Measurements from ENCODE around the gene NAB1. TPM values are rescaled to one million over a fixed set of nuclear protein-coding genes. Genes with fewer than 3 reads are reported as not detected.

Gene NAB1
- total RNA-seq, 1 experiment from 2014 or later: 40.2 TPM

DNA sequence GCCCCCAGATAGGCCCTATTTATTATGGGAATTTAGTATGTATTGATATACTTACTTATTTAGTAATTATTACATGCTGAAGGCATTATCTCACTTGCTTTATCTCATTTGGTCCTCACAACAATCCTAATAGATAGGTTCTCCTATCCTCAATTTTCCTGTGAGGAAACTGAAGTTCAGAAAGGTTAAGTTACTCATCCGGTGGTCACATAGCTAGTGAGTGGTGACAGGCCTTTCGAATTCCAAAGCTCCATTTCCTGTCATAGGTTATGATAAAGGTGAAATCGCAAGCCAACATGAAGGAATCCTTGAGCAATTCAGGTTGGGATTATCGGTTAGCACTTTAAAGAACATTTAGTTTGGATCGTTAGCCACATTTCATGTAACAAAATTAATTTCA is 33.3 kb downstream of the NAB1 start:
- ATAC-seq (no peak), DNase-seq (ENCODE audit: low read depth, low spot score) (peak; percentile 12)
- no TSS peak for BruUV-seq (replicated peaks)
- no peak overlapping the region for H3K4me3 ChIP-seq (ENCODE audit: low read depth in 2 of 2, low read length in 2 of 2)
- intact Hi-C loops (cut with micrococcal nuclease; ENCODE audit: unreplicated experiment) (no loop called here), in situ Hi-C loops (cut with HindIII; ENCODE audit: low pct_unique_long_range_greater_than_20kb, low sequenced_read_pairs) (no loop called here)
- no peak for TF ChIP-seq SIN3A (IDR thresholded peaks at IDR 0.05; ENCODE audit: borderline replicate concordance, insufficient read depth, low read depth, low read length)
- TF ChIP-seq, protein P1, sequence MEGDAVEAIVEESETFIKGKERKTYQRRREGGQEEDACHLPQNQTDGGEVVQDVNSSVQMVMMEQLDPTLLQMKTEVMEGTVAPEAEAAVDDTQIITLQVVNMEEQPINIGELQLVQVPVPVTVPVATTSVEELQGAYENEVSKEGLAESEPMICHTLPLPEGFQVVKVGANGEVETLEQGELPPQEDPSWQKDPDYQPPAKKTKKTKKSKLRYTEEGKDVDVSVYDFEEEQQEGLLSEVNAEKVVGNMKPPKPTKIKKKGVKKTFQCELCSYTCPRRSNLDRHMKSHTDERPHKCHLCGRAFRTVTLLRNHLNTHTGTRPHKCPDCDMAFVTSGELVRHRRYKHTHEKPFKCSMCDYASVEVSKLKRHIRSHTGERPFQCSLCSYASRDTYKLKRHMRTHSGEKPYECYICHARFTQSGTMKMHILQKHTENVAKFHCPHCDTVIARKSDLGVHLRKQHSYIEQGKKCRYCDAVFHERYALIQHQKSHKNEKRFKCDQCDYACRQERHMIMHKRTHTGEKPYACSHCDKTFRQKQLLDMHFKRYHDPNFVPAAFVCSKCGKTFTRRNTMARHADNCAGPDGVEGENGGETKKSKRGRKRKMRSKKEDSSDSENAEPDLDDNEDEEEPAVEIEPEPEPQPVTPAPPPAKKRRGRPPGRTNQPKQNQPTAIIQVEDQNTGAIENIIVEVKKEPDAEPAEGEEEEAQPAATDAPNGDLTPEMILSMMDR (IDR thresholded peaks at IDR 0.05): no peak
- TF ChIP-seq, protein P2, sequence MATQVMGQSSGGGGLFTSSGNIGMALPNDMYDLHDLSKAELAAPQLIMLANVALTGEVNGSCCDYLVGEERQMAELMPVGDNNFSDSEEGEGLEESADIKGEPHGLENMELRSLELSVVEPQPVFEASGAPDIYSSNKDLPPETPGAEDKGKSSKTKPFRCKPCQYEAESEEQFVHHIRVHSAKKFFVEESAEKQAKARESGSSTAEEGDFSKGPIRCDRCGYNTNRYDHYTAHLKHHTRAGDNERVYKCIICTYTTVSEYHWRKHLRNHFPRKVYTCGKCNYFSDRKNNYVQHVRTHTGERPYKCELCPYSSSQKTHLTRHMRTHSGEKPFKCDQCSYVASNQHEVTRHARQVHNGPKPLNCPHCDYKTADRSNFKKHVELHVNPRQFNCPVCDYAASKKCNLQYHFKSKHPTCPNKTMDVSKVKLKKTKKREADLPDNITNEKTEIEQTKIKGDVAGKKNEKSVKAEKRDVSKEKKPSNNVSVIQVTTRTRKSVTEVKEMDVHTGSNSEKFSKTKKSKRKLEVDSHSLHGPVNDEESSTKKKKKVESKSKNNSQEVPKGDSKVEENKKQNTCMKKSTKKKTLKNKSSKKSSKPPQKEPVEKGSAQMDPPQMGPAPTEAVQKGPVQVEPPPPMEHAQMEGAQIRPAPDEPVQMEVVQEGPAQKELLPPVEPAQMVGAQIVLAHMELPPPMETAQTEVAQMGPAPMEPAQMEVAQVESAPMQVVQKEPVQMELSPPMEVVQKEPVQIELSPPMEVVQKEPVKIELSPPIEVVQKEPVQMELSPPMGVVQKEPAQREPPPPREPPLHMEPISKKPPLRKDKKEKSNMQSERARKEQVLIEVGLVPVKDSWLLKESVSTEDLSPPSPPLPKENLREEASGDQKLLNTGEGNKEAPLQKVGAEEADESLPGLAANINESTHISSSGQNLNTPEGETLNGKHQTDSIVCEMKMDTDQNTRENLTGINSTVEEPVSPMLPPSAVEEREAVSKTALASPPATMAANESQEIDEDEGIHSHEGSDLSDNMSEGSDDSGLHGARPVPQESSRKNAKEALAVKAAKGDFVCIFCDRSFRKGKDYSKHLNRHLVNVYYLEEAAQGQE (IDR thresholded peaks at IDR 0.05; ENCODE audit: insufficient read depth in 1 of 2, low read depth in 2 of 2, low read length in 1 of 2): no peak
- peaks cover 10% of the 10 kb centered on the region for H3K36me3 ChIP-seq (ENCODE audit: control insufficient read depth, insufficient read depth, low read length)
- no peaks in the 10 kb centered on the region for H3K9me3 ChIP-seq (ENCODE audit: control insufficient read depth, insufficient read depth, low read depth, low read length)
- H3K4me1 ChIP-seq (ENCODE audit: control insufficient read depth, insufficient read depth, low read length): peaks cover 4% of the 10 kb centered on the region; the same call in 1 of the 2 replicates
- ChIA-PET CTCF (no interaction called here), POLR2A (no interaction called here)
- H3K27me3 ChIP-seq (ENCODE audit: control insufficient read depth, insufficient read depth, low read length): no peaks in the 10 kb centered on the region
- no peak overlapping the region for H3K27ac ChIP-seq (ENCODE audit: low read length)

DNA sequence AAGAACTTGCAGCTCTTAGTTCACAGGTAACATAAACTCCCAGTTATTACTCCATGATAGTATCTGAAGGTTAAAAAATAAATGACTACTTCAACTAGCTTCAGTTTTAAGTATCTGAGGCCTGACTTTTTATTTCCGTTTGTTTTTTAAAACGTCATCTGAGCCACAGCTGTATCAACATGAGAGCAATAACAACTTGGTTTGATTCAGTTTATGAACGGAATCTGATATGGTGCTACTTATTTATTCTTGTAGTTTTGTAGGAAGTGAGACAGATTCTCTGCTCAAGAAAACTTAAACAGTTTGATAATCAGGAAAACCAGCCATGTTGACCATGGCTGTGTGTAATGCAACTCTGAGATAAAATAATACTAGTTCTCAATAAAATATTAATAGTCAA is 34.9 kb downstream of the NAB1 start:
- POLR2A ChIA-PET: no interaction called here
- ATAC-seq: no peak
- CTCF ChIA-PET: interaction anchor here (0.6 kb wide), 1 partner anchor 166 kb away, joined by 3 read pairs; no protein-coding TSS in a partner anchor

More for the DNA sequence above, 34.9 kb downstream of the NAB1 start:
- Histone ChIP-seq H3K36me3 (ENCODE audit: control insufficient read depth, insufficient read depth, low read length) (peaks cover 10% of the 10 kb centered on the region; the same call in 1 of the 2 replicates), H3K4me1 (ENCODE audit: control insufficient read depth, insufficient read depth, low read length) (peaks cover 4% of the 10 kb centered on the region; the same call in 1 of the 2 replicates), H3K27ac (ENCODE audit: low read length) (no peak overlapping the region), H3K27me3 (ENCODE audit: control insufficient read depth, insufficient read depth, low read length) (no peaks in the 10 kb centered on the region), H3K9me3 (ENCODE audit: control insufficient read depth, insufficient read depth, low read depth, low read length) (no peaks in the 10 kb centered on the region), H3K4me3 (ENCODE audit: low read depth in 2 of 2, low read length in 2 of 2) (no peak overlapping the region)
- no peak for DNase-seq (ENCODE audit: low read depth, low spot score)
- in situ Hi-C loops (cut with HindIII; ENCODE audit: low pct_unique_long_range_greater_than_20kb, low sequenced_read_pairs): no loop called here
- intact Hi-C loops (cut with micrococcal nuclease; ENCODE audit: unreplicated experiment): no loop called here
- TF ChIP-seq, protein P2 (IDR thresholded peaks at IDR 0.05; ENCODE audit: insufficient read depth in 1 of 2, low read depth in 2 of 2, low read length in 1 of 2): no peak
- TF ChIP-seq SIN3A (IDR thresholded peaks at IDR 0.05; ENCODE audit: borderline replicate concordance, insufficient read depth, low read depth, low read length): no peak
- no peak for TF ChIP-seq TCF7L2 (IDR thresholded peaks at IDR 0.05; ENCODE audit: low read depth, low read length)
- no peak for TF ChIP-seq POLR2AphosphoS5 (IDR thresholded peaks at IDR 0.05; ENCODE audit: low read depth, low read length)
- TF ChIP-seq, protein P1 (IDR thresholded peaks at IDR 0.05): no peak
- no TSS peak for BruUV-seq (replicated peaks)

Measured in Panc1 (cell line).